ENCODE measurements around the gene DVL2.

DVL2 gene

DNA sequence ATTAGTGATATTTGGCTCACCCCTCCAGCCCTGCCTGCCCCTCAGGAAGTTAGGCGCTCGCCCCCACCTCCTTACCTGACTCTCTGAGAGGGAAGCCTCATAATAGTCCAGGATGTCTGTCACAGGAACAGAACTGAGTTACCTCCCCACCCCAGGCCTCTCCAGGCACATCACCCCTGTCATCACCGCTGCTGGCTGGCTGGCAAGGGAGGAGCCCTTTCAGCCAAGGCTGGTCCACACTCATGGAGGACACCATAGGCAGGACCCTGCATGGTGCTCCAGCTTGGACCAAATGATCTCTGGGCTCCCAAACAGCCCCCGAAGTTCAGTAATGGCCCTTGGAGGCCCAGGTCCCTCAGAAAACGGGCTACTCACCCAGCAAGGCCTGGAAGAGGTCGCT is 16.2 kb downstream of the DVL2 start:
- DNase-seq, result no peak

DNA sequence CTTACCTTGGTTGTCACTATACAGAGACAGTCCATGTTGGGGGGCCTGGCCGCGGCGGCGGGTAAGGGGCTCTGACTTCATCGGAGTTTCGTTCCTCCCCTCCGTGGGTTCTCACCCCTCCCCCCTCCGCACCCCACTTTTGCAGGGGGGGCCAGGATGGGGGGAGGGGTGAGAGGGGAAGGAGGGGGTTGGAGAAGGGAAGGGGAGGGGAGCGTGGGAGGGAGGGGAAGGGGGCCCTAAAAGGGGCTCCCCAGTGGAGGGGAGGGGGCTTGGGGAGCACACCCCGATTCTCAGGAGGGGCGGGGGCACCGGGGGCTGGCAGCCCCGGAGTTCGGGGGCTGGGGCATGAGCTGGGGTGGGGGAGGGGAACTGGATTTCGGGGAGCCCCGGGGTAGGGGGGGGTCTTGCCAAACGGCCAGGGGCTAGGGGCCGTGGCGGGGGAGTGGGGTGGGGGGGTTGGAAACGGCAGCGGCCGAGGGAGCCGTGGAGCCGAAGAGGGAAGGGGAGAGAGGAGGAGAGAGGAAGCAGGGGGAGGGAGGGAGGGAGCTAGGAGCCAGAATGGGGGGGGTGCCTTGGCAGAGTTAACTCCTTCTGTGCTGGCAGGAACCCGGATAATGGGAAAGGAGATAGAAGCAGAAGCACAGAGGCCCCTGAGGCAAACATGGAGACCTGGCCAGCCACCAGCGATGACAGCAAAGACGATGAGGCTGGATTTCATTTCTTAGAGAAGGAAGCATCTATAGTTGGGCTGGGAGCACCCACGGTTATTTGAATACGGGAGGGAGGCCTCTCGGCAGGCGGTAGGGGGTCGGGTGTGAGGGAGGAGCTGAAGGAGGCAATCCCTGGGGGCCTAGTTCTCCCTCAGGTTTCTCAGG is 17.0 kb downstream of the DVL2 start:
- no peak for DNase-seq

DNA sequence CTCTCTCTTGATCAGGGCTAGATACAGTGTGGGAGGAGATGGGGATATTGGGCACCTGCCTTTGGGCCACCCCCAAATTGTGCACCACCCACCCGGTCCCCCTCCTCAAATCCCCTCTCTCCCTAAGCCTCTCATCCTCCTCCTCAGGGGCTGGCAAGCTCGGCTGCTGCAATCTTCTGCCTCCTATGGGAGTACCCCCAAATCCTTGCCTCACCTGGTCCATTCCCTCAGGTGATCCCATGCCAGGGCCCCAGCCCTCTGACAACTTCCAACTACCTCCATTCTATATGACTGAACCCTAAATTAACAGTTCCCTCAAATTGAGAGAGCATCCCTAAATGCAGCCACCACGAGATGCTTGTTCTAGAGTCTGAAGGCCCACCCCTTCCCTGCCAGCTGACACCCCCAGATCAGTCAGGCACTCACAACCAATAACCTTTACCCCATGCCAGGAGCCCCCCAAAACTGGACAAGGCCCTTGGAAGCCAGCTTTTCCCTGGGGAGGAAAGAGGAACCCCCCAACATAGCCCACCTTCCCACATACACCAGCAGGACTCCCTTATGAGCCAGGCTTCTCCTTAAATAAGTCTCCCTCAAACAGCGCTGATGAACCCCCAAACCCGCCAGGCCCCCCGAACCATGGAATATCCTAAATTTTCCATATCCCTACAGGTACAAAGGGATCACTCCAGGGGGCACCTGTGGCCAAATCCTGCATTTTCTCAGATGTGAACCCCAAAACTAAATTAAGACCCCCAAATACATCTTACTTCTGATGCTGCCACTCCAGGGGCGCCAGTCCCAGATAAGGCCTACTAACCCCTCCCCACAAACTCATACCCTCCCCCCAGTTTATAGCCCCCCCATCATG is 17.8 kb downstream of the DVL2 start:
- DNase-seq, result no peak

DNA sequence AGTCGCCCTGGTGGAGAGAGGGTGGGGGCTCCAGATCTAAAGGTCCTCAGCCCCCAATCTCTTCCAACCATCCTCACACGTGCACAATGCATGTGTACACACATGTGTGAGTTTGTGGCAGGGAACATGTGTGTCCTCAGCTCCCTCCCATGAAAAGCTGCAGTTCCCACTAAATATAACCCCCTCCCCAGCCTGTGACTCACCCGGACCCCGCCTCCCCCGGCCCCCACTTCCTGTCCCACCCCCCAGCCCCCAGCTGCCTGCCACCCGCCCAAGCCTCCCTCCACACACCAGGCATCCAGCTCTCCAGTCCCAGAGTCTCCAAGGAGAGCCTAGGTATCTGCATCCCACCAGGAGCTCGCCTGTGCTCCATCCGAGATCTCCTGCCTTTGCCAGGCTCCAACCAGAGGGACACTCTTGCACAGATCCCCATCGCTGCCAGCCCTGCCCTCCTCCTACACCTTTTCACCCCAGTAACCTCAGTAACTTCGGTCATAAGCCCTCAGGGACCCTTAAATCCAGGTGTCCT is 18.6 kb downstream of the DVL2 start:
- no peak for DNase-seq

DNA sequence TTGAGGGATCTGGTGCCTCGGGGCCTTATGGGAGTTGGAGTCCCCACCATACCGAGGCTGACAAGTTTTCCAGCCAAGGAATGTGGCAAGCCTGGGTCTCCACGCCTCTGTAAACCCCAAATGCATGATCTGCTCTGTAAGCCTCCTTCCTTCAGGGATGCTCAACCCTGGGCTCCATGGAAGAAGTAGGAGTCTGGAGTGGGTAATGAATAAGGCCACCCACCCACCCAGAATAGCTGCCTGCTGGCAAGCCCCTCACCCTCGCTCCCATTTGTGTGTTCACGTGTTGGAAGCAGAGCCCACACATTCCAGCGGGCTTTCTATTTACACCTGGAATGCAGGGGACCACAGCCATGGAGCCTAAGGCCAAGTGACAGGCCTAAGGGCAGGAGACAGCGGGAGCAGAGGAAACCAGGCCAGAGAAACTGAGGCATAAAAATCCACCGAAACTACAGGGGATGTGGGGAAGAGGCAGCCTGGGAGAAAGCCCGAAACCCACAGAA is 19.1 kb downstream of the DVL2 start:
- DNase-seq, result no peak

DNA sequence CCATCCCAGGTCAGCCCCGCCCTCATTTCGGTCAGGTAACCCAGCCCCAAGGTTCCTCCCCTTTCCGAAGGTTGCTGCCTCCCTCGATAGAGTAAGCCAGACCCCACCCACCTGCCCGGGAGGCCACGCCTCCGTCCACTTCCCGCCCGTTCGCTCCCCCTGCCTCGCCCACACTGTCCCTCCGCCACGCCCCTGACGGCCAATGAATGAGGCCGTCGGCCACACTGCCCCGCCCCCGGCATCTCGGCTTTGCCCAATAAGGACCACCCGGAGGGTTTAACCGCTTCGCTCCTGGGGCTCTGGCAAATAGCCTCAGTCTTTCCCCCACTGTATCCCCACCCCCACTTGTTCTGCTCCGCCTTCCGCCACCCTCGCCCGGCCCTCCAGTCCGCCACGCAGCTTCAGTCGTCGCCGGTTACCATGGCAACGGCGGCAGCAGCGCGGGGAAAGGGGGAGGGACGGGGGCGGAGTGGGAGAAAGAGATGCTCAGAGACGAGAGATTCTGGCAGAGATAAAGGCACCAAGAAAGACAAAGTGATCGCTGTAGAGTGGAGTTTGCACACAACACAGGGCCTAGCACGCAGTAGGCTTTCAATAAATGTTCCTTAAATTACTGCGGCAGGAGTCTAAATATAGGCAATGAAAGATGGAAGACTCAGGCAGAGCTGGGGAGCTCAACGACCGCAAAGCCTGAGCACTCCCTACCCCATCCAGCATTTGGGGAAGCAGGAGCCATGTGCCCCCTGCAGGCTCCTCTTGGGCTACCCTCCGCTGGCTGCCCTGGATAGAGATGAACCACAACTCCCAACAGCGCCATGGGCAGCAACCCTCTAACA is 19.8 kb downstream of the DVL2 start:
- DNase-seq, result peak; percentile 99

DNA sequence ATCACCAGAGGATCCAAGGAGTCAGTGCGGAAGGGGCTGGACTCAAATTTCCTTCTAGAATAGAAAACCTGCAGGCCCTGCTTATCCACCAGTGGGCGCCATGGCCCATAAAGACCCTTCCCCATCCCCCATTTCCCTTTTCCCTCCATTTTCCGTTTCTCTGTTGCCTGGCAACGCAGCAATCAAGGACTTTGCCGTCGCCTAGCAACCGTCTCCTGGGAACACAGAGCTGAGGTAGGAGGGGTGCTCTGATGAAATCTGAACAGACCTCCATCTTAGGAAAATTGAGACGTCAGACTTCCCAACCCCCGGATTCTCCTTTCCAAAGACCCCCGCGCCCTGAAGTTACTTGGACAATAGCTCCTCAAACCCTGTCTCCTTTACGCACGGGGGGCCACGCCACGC is 20.4 kb downstream of the DVL2 start:
- peak; percentile 88 for DNase-seq

DNA sequence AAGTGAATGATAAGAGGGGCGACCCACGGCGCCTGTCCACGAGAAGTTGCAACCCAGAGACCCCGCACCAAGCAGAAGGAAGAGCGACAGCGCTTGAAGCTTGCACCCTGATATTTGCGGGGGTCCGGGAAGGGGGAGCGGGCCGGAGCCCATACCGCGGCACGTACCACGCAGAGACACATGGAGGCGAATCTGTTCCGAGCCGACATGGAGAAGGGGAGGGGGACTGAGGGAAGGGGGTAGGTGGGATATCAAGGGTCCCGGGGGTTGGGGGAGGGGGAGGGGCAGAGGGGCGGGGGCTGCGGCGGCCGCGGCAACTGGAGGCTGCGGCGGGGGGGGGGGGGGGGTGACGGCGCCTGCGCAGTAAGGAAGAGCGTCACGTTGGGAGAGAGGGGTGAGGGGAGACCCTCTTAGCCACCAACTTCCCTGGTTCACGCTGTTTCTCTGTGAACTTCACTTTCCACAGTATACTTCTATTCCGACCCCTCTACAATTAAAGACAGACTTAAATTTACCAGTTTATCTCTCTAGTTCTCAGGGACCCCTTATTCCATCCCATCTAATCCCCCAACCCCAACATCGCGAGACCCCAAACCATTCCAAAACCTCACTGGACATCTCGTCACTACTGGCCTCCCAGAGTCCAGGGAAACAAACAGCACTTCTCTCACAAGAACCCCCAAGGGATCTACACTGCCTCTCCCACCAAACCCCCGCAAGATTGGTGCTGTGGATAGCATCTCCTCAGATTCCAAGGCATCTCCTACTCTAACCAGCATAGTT is 22.6 kb downstream of the DVL2 start:
- no peak for DNase-seq

DNA sequence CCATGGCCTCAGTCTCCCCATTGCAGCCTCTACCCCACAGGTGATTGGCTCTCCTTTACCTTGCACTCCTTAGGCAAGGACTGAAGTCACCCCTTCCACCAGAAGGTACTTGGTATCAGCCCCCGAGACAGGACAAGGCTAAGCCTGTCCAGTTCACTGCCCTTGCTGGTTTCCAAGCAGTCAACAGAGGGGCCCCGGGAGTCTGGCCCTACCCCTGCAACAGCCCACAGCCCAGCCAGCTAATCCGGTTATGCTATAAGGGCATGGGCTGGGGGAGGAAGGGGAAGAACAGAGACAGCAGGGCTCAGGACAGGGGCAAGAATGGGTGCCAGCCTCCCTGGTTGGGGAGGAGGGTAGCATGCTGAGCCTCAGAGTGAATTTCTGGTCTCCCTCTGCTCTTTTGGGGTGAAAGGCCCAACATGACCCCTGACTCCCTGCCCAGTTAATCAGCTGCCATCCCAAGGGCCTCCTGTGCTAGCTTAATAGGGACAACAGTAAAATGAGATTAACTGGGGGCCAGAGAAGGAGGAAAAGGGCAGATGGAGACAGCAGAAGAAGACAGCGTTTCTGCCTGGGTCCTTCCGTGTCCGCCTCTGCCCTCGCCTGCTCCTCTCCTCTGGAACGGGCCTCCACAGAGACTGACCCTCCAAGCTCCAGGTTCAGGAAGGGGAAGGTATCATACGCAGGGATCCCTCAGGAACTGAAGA is 25.4 kb downstream of the DVL2 start:
- DNase-seq, result no peak

DNA sequence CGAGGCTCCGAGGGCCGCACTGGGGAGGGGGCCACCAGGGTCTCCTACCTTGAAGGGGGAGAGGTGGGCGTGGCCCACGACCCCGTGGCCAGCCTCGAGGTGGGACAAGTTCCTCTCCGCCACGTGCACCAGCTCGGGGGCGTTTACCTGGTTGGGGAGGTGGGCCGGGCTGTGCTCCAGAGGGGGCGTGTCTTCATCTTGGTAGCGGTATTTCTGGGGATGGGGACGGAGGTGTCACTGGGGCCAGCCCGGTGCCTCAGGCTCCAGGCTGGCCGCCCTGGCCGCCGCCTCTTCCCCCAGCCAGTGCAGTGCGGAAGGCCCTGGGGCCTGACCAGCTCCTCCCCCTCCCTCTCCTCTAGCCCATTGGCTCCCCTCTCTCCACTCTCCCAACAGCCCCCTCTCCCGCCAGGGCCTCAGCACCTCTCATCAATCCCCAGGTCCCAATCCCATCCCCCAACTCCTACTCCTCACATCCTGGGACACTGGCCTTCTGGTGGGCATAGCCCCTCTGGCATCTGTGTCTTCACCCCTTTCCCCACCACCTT is 26.2 kb downstream of the DVL2 start:
- no peak for DNase-seq

DNA sequence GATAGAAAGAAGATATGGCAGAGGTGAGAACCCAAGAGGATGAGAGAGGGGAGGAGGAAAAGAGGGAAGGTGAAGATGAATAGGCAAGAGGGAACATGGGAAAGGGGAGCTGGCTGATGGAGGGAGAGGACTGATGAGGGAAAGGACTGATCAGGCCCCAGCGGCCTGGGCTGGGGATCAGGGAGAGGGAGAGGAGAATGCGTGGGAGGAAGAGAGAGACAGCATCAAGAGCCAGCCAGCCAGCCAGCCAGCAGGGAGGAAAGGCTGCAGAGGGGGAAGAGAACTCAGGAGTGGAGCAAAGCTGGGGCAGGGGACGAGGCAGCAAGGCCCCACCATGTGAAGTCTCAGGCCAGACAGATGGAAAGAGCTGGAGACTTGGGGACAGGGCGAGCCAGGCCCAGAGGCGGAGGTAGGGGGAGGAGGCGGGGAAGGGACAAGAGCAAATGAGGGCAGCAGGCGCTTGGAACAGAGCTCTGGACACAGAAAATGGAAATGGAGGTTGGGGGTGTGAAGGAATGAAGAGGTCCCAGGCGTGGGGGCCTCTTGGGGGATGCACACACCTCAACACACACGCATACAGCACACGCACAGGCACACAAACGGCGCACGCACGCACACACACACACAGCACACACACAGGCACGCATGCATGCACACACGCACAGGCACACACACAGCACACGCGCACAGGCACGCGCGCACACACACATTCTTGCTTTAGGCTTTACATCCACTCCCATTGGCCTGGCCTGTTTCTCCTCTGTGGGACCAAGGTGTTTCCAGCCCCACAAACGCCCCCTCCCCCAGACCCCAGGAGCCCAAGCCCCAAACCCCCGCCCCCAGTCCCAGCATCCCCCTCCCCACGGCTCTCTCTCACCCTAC is 27.0 kb downstream of the DVL2 start:
- DNase-seq, result no peak

DNA sequence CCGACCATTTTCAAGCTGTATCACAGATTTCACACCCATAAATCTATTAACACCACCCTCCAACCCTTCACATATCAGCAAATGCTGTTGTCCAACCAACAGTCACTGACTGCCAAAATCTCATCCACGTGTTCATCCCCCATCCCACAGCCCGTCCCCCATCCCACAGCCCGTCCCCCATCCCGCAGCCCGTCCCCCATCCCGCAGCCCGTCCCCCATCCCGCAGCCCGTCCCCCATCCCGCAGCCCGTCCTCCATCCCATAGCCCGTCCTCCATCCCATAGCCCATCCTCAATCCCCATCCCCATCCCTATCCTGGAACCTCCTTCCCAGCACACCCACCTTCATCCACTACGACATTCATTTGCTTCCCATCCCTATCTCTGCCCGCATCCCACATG is 28.8 kb downstream of the DVL2 start:
- DNase-seq, result no peak

DNA sequence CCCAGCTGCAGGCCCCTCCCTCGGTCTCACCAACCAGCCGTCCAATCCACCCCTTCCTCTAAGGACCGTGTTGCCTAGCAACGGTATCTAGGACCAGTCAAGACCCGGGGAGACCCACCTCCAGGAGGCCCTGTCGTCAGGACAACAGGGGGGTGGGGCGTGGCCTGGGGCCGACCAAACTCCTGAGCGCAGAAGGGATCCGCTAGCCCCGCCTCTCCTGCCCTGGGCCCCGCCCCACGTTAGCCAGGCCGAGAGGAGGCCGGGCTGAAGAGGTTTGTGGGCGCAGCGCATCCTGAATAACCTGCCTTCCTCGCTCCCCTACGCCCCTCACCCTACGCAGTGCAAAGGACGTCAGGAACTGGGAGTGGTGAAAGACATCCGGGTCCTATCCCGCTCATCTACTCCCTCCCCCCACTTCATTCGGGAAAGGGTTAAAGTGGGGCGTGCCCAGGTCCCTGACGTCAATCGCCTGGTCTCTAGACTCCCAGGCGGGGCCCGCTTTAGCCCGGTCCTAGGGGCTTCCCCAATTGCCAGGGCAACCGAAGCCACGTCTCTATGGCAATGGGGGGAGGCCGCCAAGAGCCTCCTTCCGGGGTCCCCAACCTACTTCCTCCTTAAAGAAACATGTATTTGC is 29.4 kb downstream of the DVL2 start:
- peak; percentile 97 for DNase-seq

DNA sequence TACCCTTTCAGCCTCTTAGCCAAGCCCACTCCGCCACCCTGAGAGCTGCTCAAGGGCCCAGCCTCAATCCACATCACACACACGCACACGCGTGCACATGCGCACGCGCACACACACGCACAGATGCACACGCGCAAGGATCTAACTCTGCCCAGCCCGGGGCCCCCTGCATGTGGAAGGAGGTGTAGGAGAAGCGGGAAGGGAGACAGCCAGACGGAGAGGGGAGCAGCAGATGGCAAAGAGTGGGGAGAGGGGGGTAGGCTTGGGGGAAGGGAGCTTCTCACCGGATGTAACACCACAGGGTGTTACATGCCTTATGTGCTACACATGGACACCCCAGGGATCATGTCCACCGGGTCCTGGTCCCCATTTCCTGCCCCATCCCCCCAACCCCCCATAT is 30.0 kb downstream of the DVL2 start:
- DNase-seq, result no peak

DNA sequence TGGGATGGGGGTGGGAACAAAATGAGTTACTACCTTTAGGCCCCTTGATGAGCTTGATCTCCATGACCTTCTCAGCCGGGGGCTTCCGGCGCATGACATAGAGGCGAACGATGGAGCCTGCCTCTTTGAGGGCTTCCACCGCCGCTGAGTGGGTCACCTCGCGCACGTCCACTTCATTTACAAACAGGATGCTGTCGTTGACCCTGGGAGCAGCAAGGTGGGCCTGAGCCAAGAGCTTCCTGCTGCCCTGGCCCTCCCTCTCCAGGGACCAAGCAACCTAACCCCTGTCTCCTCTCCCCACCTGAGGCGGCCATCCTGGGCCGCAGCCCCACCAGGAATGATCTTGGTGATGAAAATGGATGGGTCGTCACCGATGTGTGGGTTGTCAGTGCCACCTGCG is 30.9 kb downstream of the DVL2 start:
- DNase-seq, result no peak

DNA sequence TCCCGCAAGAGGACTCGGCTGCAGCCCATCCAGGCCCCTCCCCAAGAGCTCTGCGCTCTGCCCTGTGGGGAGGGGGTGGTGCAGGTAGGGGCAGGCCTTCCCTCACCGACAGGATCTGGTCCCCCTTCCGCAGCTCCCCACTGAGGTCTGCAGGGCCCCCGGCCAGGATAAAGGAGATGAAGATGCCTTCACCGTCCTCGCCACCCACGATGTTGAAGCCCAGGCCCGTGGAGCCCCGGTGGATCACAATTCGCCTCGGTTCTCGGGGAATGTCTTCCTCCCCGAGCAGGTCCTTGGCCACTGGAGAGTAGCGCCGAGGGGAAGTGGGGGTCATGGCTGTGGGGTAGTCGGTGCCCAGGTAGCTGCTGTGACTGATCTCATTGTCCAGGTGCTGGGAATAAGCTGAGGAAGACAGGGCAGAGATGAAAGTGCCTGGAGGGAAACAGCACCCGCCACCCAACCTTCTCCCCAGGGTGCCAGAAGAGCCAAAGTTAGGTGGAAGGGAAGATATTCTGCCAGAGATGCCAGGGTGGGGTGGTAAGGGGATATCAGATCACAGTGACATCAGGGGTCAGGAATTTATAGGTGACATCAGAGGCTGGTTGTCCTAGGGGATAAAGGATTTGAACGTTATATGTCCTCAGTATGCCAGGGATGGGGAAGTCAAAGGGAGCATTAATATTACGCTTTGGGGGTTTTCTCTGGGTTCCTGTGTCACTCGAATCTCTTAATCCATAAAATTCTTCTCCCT is 37.5 kb downstream of the DVL2 start:
- DNase-seq, result no peak

DNA sequence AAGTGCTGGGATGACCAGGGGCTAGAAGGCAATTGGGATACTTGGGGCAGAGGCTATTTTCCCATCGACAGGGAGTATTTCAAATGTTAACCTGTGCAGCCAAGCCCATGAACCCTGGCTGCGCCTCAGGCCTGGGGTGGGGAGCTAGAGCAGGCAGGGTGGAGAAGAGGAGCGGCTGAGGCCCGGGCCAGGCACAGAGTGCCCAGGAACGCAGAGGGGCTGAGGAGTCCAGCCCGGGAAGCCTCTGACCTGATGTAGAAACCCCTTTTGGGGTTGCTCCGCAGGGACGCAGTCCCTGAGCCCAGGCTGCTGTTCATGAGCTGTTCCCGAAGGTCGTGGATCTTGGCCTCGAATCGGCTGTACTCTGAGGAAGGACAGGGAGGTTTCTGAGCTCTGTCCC is 38.3 kb downstream of the DVL2 start:
- no peak for DNase-seq

DNA sequence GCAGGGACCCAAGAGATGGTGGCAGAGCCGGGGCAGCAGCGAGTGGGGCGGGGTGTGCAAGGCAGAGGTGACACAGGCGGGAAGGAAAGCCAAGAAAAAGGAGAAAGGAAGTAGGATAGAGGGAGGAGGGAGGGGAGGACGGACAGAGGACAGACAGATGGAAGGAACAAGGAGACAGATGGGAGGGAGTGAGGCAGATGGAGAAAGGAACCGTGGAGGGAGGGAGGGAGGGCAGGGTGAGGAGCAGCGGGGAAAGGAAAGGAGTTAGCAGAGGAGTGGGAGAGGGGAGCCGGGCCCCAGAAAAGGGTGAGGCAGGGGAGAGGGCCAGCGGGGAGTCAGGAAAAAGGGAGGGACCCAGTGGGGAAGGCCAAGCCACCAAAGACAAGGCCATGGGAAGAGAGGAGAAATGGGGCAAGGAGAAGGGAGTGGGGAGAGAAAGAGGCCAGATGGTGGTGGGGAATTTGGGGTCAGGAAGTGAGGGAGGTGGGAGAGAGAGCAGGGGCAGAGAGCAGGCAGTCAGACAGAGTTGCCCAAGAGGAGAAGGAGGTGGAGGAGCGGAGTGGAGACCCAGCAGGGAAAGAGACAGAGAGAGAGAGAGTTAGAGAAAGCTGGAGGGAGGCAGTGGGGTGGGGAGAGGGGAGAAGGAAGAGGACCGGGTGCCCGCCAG is 41.9 kb downstream of the DVL2 start:
- no peak for DNase-seq
